NCI-H2029 treated with DMSO at 0.1 percent for 48 hours (cell line): ENCODE measurements around the gene XPC.

Experiments
- DNase-seq: peaks from one replicate; lab custom pipeline; 2025; lab: John Stamatoyannopoulos, UW

Gene XPC

GRCh38 chr3:14208168-14208567, 29.8 kb upstream of the XPC start:
- DNase-seq, result no peak

- DNase-seq, result no peak
These were observed 28.3 kb upstream of the XPC start for GRCh38 chr3:14206548-14207177.

GRCh38 chr3:14204515-14205284, 26.3 kb upstream of the XPC start:
- no peak for DNase-seq

DNA sequence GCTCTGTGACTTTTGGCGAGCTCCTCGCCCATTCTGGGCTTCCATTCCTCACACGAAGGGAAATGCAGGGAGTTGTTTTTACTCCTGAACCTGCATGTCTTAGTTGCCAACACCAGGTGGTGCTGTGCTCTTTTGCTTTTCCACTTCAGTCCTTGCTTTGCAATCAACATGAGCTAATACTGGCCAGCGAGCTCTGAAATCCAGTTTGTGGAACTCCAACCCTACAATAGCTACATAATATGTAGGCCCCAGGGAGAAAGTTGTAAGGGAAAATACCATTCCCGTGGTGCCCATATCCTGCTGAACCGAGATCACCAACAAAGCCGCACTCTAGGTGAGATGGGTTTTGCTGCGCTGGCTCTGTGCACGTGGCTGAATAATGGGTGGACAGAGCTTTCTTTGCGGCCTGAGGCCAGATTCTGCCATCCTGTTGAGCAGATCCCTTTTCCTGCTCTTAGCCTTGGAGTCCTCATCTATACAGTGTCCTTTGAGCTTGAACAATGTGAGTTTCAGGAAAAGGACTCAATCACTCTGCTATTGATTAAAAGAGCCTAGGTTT, 25.2 kb upstream of the XPC start:
- DNase-seq, result peak; percentile 66

GRCh38 chr3:14202874-14203520, 24.6 kb upstream of the XPC start:
- no peak for DNase-seq

DNA sequence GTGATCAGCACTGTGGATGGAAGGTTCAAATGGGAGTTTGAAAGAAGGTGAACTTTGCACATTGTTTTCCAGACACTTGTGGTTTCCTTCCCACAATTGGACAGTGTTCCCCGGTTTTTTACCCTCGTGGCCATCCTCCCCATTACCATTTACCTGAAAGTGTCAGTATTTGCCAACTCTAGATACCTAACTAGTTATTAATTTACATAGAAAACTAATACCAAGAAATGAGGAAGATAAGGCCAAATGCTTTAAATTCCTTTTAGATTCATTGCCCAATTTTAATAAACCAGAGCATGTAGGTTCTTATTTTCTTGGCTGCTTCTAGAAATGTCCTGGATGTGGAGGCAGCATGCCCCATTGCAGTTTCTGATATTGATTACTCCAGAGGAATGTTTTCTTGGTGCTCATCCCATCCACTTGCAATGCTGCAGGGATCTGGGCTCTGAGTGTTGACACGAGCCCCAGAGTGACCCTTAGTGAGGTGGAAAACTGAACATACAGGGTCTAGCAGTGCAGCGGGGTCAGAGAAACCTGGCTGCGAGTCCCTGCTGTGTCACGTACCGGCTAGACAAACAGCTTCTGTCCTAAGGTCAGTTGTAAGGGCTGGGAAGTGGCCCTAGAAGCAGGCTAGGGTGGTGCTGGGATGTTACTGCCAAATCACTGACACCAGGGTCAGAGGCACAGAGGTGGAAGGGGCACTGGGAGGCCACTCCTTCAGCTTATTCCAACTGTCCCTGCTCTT, 23.7 kb upstream of the XPC start:
- no peak for DNase-seq

DNA sequence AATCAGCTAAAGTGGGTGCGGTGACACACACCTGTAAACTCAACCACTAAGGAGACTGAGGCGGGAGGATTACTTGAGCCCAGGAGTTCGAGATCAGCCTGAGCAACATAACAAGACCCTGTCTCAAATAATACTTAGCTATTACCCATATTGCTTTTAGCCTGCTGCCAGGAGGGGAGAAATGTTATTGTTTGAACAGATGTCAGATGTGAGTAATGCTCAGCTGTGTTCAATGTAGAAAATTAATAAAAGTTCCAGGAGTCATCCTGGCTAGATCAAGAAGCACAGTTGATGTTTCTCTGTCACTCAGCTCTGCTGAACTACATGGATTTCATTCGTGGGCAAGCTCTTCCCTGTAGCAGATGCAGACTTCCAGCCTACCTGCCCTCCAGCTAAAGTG, 22.4 kb upstream of the XPC start:
- DNase-seq, result no peak

DNA sequence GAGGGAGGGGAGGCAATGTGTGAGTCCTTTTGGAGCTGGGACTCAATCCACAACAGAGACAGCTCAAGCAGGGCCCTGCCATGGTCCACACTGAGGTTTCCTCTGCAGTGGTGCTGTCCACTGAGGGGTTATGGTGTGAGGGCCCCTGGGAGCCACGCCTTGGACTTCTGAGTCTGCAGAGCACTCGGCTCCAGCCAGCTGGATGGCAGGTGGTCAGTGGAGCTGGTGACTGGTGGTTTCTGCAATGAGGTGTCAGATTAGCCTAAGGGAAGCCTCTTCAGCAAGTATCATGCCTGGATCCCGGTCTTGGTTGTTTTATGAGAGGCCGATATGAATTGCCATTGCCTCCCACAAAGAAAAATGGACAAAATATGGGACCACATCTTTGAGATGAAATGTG, 21.9 kb upstream of the XPC start:
- no peak for DNase-seq

GRCh38 chr3:14199641-14200040, 21.2 kb upstream of the XPC start:
- no peak for DNase-seq

- DNase-seq, result no peak
These were observed 16.5 kb upstream of the XPC start for GRCh38 chr3:14194865-14195264.

DNA sequence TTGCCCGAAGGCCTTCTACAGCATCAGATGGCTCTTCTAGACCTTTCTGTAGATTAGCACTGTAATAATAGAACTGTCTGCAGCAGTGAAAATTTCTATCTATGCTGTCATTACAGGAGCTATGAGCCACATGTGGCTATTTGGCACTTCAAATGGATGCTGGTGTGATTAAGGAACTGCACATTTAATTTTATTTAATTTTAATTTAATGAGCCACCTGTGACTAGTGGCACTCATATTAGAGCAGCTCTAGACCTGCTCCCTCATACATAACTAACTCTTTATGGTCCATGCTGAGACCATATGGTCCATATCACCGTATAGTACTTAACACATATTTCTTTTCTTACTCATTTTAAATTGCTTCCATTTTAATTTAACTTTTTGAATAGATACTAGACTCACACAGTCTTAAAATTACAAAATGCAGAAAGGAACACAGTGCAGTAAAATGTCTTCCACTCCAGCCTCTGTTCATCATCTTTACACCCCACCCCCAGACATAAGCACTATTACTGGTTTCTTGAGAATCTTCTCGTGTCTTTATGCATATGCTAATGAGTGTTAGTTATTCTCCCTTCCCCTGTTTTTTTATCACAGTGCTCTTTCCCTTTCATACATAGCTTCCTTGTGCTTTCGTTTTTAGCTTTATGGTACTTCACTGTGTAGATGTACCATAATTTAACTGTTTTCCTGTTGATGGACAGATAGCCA, 9.8 kb upstream of the XPC start:
- no peak for DNase-seq

- DNase-seq, result no peak
These were observed 8.6 kb upstream of the XPC start for GRCh38 chr3:14186854-14187458.

GRCh38 chr3:14183015-14183577, 4.7 kb upstream of the XPC start:
- no peak for DNase-seq

DNA sequence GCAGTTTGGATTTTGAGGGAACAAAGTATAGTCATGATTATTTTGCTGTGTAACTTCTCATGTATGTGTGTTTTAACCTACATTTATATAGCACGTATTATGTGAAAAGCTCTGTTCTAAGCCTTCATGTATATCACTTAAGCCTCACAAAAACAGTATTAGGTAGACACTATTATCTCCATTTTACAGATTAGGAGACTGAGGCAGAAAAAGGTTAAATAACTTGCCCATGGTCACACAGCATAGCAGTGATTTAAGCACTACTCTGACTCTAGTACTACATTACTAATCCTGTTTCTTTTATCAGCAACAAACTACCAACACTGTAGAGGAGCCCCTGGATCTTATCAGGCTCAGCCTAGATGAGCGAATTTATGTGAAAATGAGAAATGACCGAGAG, 2.9 kb upstream of the XPC start:
- no peak for DNase-seq

DNA sequence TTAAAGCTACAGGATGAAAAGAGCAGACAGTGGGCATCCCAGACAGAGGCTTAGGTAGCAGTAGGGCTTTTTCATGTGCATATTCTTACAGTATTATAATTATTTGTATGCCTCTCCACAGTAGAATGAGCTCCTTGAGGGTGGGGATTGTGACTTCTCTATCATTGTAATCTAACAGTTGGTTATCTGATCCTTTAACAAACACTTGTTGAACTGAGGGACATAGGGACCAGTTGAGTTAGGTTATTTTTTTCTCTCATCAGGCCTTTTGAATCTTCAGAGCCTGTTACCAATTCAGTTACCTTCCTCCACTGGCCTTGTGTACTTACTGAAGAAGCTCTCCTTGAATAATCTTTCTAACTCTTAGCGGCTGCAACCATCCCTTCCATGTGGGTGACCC, 1.4 kb upstream of the XPC start:
- no peak for DNase-seq

DNA sequence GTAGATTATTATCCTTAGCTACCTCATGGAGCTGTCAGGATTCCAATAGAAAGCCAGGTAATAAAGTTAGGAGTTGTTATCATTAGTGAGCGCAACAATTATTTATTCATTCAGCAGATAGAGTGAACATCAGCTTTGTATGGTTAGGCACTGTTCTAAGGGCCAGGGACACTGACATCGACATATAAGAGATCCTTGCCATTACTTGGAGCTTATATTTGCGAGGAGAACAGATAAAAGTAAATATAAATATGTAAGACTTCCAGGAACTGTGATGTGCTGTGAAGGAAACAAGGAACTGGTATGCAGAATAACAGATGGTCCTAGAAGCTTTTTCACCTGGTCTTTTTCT, 689 bp upstream of the XPC start:
- DNase-seq, result no peak

GRCh38 chr3:14177580-14178246, 688 bp downstream of the XPC start:
- DNase-seq, result no peak

- DNase-seq, result no peak
These were observed 2.9 kb downstream of the XPC start for GRCh38 chr3:14175383-14176037.

DNA sequence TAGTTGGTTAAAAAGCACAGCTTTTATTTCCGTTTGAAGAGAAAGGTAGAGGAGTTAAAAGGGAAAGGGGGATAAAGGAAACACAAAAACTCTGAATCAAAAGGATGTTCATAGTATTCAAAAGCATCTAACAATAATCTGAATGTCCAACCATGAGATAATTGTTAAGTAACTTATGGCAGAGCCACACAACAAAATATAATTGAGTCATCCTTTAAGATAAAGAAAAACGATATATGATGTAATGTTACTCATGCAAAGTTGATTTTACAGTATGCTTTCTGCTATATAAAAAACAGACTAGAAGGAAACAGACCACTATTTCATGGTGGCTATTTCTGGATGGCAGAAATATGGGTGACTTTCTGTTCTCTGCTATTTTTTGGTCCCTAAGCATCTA, 3.9 kb downstream of the XPC start:
- DNase-seq, result no peak

GRCh38 chr3:14172496-14172895, 5.9 kb downstream of the XPC start:
- no peak for DNase-seq
